HUES48 (cell line): ENCODE measurements around the gene GSTM2.
"Not testable (repeated sequence)": the region's sequence is repeated elsewhere in the genome, so short reads cannot be mapped to it uniquely, and the experiment has no call there.

Experiments
- H3K27ac ChIP-seq: one replicate; pipeline ENCODE4 v1.7.0; 2013; ENCODE audit warnings: low read depth, low read length, inconsistent platforms
- H3K27me3 ChIP-seq: 2 replicates; pipeline ENCODE4 v1.6.1; 2013; ENCODE audit warnings: mild to moderate bottlenecking, low read length; ENCODE audit not compliant: control insufficient read depth, insufficient read depth
- H3K36me3 ChIP-seq: 2 replicates; pipeline ENCODE4 v1.6.1; 2013; ENCODE audit warnings: low read length; ENCODE audit not compliant: control insufficient read depth, insufficient read depth
- H3K4me1 ChIP-seq: 2 replicates; pipeline ENCODE4 v1.6.1; 2013; ENCODE audit warnings: mild to moderate bottlenecking, low read length; ENCODE audit not compliant: control insufficient read depth, insufficient read depth
- H3K4me3 ChIP-seq: 2 replicates; pipeline ENCODE4 v1.5.1; 2013; ENCODE audit warnings: mild to moderate bottlenecking, low read depth, low read length
- H3K9ac ChIP-seq: 2 replicates; pipeline ENCODE4 v1.6.1; 2013; ENCODE audit warnings: mild to moderate bottlenecking, low read depth, low read length, moderate library complexity
- H3K9me3 ChIP-seq: 2 replicates; pipeline ENCODE4 v1.6.1; 2013; ENCODE audit warnings: low read length; ENCODE audit not compliant: control insufficient read depth, insufficient read depth

Gene GSTM2

DNA sequence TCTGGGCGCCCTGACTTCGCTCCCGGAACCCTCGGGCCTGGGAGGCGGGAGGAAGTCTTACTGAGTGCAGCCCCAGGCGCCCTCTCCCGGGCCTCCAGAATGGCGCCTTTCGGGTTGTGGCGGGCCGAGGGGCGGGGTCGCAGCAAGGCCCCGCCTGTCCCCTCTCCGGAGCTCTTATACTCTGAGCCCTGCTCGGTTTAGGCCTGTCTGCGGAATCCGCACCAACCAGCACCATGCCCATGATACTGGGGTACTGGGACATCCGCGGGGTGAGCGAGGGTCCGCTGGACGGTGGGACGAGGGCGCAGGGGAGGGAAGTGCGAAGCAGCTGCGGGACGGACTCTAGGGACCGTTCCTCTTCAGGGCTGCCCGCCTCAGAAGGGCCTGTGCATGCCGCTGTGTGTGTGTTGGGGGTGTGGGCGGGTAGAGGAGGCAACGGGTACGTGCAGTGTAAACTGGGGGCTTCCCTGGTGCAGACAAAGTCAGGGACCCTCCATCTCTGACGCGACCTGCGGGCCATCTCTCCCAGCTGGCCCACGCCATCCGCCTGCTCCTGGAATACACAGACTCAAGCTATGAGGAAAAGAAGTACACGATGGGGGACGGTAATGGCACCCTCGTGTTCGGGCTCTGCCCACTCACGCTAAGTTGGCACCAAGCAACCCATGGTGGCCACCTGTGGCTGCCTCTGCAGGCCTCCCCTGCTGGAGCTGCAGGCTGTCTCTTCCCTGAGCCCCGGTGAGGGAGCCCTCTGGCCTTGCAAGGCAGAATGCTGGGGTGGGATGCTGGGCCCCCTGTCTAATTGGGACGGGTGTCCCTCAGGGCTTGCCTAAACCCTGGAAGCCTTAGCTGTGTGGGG is 20.0 kb downstream of the GSTM2 start, which contains the start of gene GSTM1:
Gene GSTM1, plus strand, starts transcription at position 177 of the 859 bp plus-strand sequence. Its CDS starts 57 bp downstream, at position 234.
- H3K9me3 ChIP-seq = no peaks in the 10 kb centered on the region
- no peak within 1 kb of the TSS for H3K27ac ChIP-seq
- H3K9ac ChIP-seq = peak within 1 kb of the TSS; percentile 44; the same call in 1 of the 2 replicates
- H3K4me3 ChIP-seq = peak within 1 kb of the TSS; percentile 58
- no peaks in the 10 kb centered on the region for H3K27me3 ChIP-seq
- H3K36me3 ChIP-seq = no peaks in the 10 kb centered on the region
- no peaks in the 10 kb centered on the region for H3K4me1 ChIP-seq

- H3K4me1 ChIP-seq = no peaks in the 10 kb centered on the region
- H3K27ac ChIP-seq = no peak overlapping the region
These were observed 22.1 kb downstream of the GSTM2 start for GRCh38 chr1:109689844-109690405.

DNA sequence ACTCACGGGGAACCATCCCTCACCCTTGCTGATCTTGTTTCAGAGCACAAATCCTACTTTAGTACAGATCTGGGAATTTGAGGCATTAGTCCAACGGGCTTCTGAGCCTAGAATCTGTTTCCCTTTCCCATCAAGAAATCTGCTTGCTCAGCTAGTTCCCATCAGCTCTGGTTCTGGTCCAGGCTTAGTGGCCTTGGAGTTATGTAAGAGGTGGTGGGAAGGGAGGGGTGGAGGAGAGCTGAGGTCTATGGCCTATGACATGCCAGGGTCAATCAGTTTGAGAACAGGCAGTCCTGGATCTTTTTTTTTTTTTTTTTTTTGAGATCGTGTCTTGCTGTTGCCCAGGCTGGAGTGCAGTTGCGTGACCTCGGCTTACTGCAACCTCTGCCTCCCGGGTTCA is 23.9 kb downstream of the GSTM2 start:
- Histone ChIP-seq H3K9me3 (no peaks in the 10 kb centered on the region), H3K27ac (no peak overlapping the region), H3K4me3 (no peak overlapping the region), H3K27me3 (no peaks in the 10 kb centered on the region), H3K4me1 (no peaks in the 10 kb centered on the region), H3K9ac (no peak overlapping the region), H3K36me3 (no peaks in the 10 kb centered on the region)

More at GRCh38 chr1:109689844-109690405, 22.1 kb downstream of the GSTM2 start:
- Histone ChIP-seq H3K36me3 (no peaks in the 10 kb centered on the region), H3K9me3 (no peaks in the 10 kb centered on the region), H3K9ac (no peak overlapping the region), H3K4me3 (no peak overlapping the region), H3K27me3 (no peaks in the 10 kb centered on the region)

DNA sequence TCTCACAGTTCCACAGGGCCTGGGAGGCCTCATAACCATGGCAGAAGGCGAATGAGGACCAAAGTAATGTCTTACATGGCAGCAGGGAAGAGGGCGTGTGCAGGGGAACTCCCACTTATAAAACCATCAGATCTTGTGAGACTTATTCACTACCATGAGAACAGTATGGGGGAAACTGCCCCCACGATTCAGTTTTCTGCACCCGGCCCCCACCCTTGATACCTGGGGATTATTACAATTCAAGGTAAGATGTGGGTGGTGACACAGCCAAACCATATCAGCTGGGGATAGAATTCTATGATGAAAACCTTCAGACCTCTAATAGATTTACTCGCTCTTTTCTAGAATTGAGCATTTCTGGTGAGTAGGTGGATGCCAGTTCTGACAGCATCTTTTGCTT is 26.5 kb downstream of the GSTM2 start:
- not testable (repeated sequence) for H3K36me3 ChIP-seq, H3K9ac ChIP-seq, H3K27me3 ChIP-seq, H3K4me3 ChIP-seq, H3K4me1 ChIP-seq, H3K27ac ChIP-seq, H3K9me3 ChIP-seq

DNA sequence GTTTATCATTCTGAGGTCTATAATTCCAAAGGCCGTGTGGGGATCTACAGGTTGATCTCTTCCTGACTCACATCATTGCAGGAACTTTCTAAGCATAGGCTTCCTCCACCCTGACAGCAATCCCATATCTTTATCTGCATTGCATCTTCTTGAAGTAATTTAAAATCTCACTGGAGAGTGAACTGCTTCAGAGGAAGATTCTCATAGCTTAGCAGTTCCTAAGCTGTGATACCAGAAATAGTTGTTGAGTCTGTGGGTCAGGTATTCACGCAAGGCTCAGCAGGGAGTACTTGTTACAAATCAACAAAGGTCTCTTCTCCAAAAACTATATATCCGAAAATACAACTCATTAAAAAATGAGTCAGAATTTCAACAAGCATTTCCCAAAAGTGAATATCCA is 27.3 kb downstream of the GSTM2 start:
- not testable (repeated sequence) for H3K4me1 ChIP-seq, H3K27me3 ChIP-seq, H3K27ac ChIP-seq, H3K4me3 ChIP-seq, H3K36me3 ChIP-seq, H3K9me3 ChIP-seq, H3K9ac ChIP-seq

DNA sequence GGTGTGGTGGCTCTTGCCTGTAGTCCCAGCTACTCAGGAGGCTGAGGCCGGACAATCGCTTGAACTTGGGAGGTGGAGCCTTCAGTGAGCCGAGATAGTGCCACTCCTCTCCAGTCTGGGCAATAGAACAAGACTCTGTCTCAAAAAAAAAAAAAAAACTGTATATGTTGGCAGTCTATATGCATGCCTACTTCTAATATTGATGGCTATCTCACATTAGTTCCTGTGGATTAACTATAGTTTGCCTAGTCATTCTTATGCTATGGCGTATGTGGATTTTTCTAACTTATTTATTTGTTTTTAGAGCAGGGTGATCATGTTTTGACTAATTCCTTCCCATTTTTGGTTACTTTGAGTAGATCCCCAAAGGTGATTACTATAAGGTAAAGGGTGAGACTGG is 29.2 kb downstream of the GSTM2 start:
- no peaks in the 10 kb centered on the region for H3K4me1 ChIP-seq
- no peaks in the 10 kb centered on the region for H3K9me3 ChIP-seq
- no peak overlapping the region for H3K4me3 ChIP-seq
- no peaks in the 10 kb centered on the region for H3K36me3 ChIP-seq
- H3K27me3 ChIP-seq = no peaks in the 10 kb centered on the region
- no peak overlapping the region for H3K27ac ChIP-seq
- no peak overlapping the region for H3K9ac ChIP-seq

DNA sequence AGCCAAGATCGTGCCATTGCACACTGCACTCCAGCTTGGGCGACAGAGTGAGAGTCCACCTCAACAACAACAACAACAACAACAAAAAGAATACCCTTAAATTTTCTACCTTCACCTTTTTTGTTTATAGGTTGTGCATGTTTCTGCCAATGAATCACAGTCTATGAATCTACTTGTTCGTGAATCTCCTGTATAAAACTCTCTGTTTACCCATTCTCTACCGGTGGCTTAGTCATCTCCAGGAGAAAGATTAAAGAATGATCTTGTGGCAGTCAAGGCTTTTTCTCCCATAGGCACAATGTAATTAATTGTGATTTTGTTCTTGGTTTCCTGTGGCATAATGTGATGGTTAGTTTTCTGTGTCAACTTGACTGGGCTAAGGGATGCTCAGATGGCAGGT is 30.0 kb downstream of the GSTM2 start:
- not testable (repeated sequence) for H3K27ac ChIP-seq, H3K4me3 ChIP-seq, H3K9me3 ChIP-seq, H3K4me1 ChIP-seq, H3K27me3 ChIP-seq, H3K36me3 ChIP-seq, H3K9ac ChIP-seq

- not testable (repeated sequence) for H3K4me3 ChIP-seq
These were observed 35.1 kb downstream of the GSTM2 start for GRCh38 chr1:109702940-109703339.

DNA sequence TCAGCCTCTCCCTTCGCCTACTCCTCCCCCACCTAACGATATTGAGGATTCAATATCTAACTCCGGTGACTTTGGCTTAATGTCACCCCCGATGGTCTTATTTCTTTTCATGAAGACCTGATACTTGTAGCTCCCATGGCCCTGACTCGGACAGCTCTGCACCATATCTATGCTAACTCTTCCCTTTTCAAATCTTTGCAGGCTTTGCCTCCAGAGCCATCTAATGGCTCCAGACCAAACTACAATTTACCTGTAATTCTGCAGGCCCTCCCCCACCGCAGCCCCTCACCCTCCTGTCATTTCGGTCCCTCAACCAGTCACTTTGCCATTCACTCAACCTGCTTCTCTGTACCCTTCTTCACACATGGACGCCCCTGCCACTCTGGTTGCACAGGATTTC is 36.3 kb downstream of the GSTM2 start:
- H3K36me3 ChIP-seq = no peaks in the 10 kb centered on the region
- H3K4me1 ChIP-seq = no peaks in the 10 kb centered on the region
- H3K4me3 ChIP-seq = no peak overlapping the region
- H3K9me3 ChIP-seq = peaks cover 3% of the 10 kb centered on the region; the same call in 1 of the 2 replicates
- H3K27me3 ChIP-seq = no peaks in the 10 kb centered on the region
- H3K27ac ChIP-seq = no peak overlapping the region
- H3K9ac ChIP-seq = no peak overlapping the region

More at GRCh38 chr1:109702940-109703339, 35.1 kb downstream of the GSTM2 start:
- not testable (repeated sequence) for H3K36me3 ChIP-seq, H3K9me3 ChIP-seq, H3K27me3 ChIP-seq, H3K9ac ChIP-seq, H3K27ac ChIP-seq, H3K4me1 ChIP-seq

- Histone ChIP-seq H3K36me3 (no peaks in the 10 kb centered on the region), H3K9me3 (peaks cover 3% of the 10 kb centered on the region; the same call in 1 of the 2 replicates), H3K4me1 (no peaks in the 10 kb centered on the region), H3K4me3 (no peak overlapping the region), H3K27ac (no peak overlapping the region), H3K9ac (no peak overlapping the region), H3K27me3 (no peaks in the 10 kb centered on the region)
These were observed 37.6 kb downstream of the GSTM2 start for GRCh38 chr1:109705411-109705810.

DNA sequence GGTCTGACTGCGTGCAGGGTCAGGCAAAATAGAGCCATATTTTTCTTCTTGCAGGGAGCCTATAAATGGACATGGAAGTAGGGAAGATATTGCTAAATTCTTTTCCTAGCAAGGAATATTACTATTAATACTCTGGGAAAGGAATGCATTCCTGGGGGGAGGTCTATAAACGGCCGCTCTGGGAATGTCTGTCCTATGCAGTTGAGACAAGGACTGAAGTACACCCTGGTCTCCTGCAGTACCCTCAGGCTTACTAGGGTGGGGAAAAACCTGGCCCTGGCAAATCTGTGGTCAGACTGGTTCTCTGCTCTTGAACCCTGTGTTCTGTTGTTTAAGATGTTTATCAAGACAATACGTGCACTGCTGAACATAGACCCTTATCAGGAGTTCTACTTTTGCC is 41.1 kb downstream of the GSTM2 start:
- not testable (repeated sequence) for H3K4me1 ChIP-seq, H3K36me3 ChIP-seq, H3K4me3 ChIP-seq, H3K9ac ChIP-seq, H3K9me3 ChIP-seq, H3K27ac ChIP-seq, H3K27me3 ChIP-seq
